H1 (cell line): ENCODE measurements around the gene TBC1D16.

Experiments used
- ATF3 ChIP-seq: IDR thresholded peaks from 2 replicates; pipeline ENCODE4 v1.6.1; 2011; ENCODE audit warnings: low read depth, mild to moderate bottlenecking, low read length; ENCODE audit not compliant: insufficient read depth
- CHD2 ChIP-seq: IDR thresholded peaks from 2 replicates; pipeline ENCODE4 v1.6.1; 2012; ENCODE audit warnings: low read length, improper control_type of control experiment
- CREB1 ChIP-seq: IDR thresholded peaks from 2 replicates; pipeline ENCODE4 v1.6.1; 2012; ENCODE audit warnings: inconsistent platforms
- CTCF ChIP-seq, 3 experiments: IDR thresholded peaks; 1 replicate in 2 of 3; 2 replicates in 1 of 3; pipeline versions ENCODE4 v1.5.1 to v1.6.1; 2011; ENCODE audit warnings: low read length in 3 of 3, mild to moderate bottlenecking in 3 of 3, inconsistent platforms in 2 of 3, low read depth in 1 of 3, moderate library complexity in 1 of 3; ENCODE audit not compliant: insufficient read depth in 1 of 3; ENCODE audit errors: control extremely low read depth in 1 of 3
- E2F6 ChIP-seq: IDR thresholded peaks from 2 replicates; pipeline ENCODE4 v1.6.1; 2012; ENCODE audit warnings: inconsistent platforms
- EP300 ChIP-seq, 2 experiments: IDR thresholded peaks; 1 replicate in 1 of 2; 2 replicates in 1 of 2; pipeline ENCODE4 v1.6.1; 2011 to 2012; ENCODE audit warnings: low read depth in 2 of 2, low read length in 2 of 2, mild to moderate bottlenecking in 2 of 2, borderline replicate concordance in 1 of 2, inconsistent platforms in 1 of 2, moderate library complexity in 1 of 2
- GABPA ChIP-seq: IDR thresholded peaks from 2 replicates; pipeline ENCODE4 v1.6.1; 2011; ENCODE audit warnings: mild to moderate bottlenecking, low read length, moderate library complexity, borderline replicate concordance; ENCODE audit not compliant: insufficient read depth
- MAX ChIP-seq: IDR thresholded peaks from 2 replicates; pipeline ENCODE4 v1.6.1; 2012; ENCODE audit warnings: inconsistent platforms
- POLR2A ChIP-seq, 2 experiments: IDR thresholded peaks; 1 replicate in 1 of 2; 2 replicates in 1 of 2; pipeline ENCODE4 v1.6.1; 2011; ENCODE audit warnings: low read depth in 2 of 2, low read length in 2 of 2, mild to moderate bottlenecking in 2 of 2; ENCODE audit errors: control extremely low read depth in 1 of 2
- RBBP5 ChIP-seq: IDR thresholded peaks from 2 replicates; pipeline ENCODE4 v1.7.1; 2012; ENCODE audit warnings: low read depth, mild to moderate bottlenecking, inconsistent platforms, low read length, moderate library complexity, borderline replicate concordance
- RFX5 ChIP-seq: IDR thresholded peaks from 2 replicates; pipeline ENCODE4 v1.6.1; 2011; ENCODE audit warnings: low read depth, low read length, improper control_type of control experiment, borderline replicate concordance
- TAF1 ChIP-seq: IDR thresholded peaks from 2 replicates; pipeline ENCODE4 v1.6.1; 2011; ENCODE audit warnings: mild to moderate bottlenecking, low read depth, low read length
- TBP ChIP-seq: IDR thresholded peaks from 2 replicates; pipeline ENCODE4 v1.6.1; 2011; ENCODE audit warnings: low read depth, low read length, improper control_type of control experiment

GRCh38 chr17:79954281-79955166 lies 81.1 kb downstream of the TBC1D16 start:
- TF ChIP-seq CTCF (IDR thresholded peaks at IDR 0.05; ENCODE audit: control extremely low read depth in 1 of 3, insufficient read depth in 1 of 3, low read depth in 1 of 3, low read length in 3 of 3) (no peak), POLR2A (IDR thresholded peaks at IDR 0.05; ENCODE audit: control extremely low read depth in 1 of 2, low read depth in 2 of 2, low read length in 2 of 2) (no peak), RBBP5 (no peak), TAF1 (no peak), GABPA (no peak), EP300 (IDR thresholded peaks at IDR 0.05; ENCODE audit: borderline replicate concordance in 1 of 2, low read depth in 2 of 2, low read length in 2 of 2) (no peak), CREB1 (no peak), RFX5 (no peak), CHD2 (no peak), MAX (no peak), TBP (no peak), ATF3 (no peak), E2F6 (no peak)
